GM19099 (cell line): ENCODE measurements around the gene PYCARD.

Experiments
- POLR2A ChIP-seq: IDR thresholded peaks from 3 replicates; pipeline ENCODE4 v1.6.1; 2011; ENCODE audit warnings: low read depth; ENCODE audit not compliant: insufficient read length; ENCODE audit errors: extremely low read depth

Gene PYCARD

GRCh38 chr16:31186930-31187807 is 15.4 kb downstream of the PYCARD start:
- no peak for TF ChIP-seq POLR2A

GRCh38 chr16:31186176-31186575 is 16.4 kb downstream of the PYCARD start:
- TF ChIP-seq POLR2A = no peak

GRCh38 chr16:31185339-31185738 is 17.2 kb downstream of the PYCARD start:
- TF ChIP-seq POLR2A = no peak

GRCh38 chr16:31184888-31185287 is 17.7 kb downstream of the PYCARD start:
- TF ChIP-seq POLR2A = no peak

GRCh38 chr16:31183432-31184428 is 18.8 kb downstream of the PYCARD start:
- TF ChIP-seq POLR2A = no peak

GRCh38 chr16:31182391-31182790 is 20.2 kb downstream of the PYCARD start:
- no peak for TF ChIP-seq POLR2A

GRCh38 chr16:31181102-31181830 is 21.3 kb downstream of the PYCARD start:
- TF ChIP-seq POLR2A = no peak

GRCh38 chr16:31179747-31180459 is 22.7 kb downstream of the PYCARD start, which contains the start of gene FUS:
FUS (plus strand) TSS chr16:31180139; CDS start chr16:31180215, 76 bp downstream.
- TF ChIP-seq POLR2A = peak; percentile 100

GRCh38 chr16:31179219-31179746 is 23.3 kb downstream of the PYCARD start:
- TF ChIP-seq POLR2A = no peak

GRCh38 chr16:31177136-31177535 is 25.4 kb downstream of the PYCARD start:
- no peak for TF ChIP-seq POLR2A

GRCh38 chr16:31168848-31169247 is 33.7 kb downstream of the PYCARD start:
- no peak for TF ChIP-seq POLR2A

GRCh38 chr16:31167315-31167714 is 35.2 kb downstream of the PYCARD start:
- no peak for TF ChIP-seq POLR2A

- no peak for TF ChIP-seq POLR2A
Observed at GRCh38 chr16:31157136-31157535, 45.4 kb downstream of the PYCARD start.
